Glomerular endothelial cell (primary cell): Measurements from ENCODE around the gene GJD3. TPM values are rescaled to one million over a fixed set of nuclear protein-coding genes. Genes with fewer than 3 reads are reported as not detected.

Experiments used
- DNase-seq: peaks from one replicate; pipeline ENCODE4 v3.0.0-alpha.2; 2011; ENCODE audit warnings: low read depth, low spot score; ENCODE audit errors: extremely low read depth
- total RNA-seq: library from RNA; depleted of rRNA; stranded (reverse); fragments of >200 nt; gene quantifications from 2 replicates; pipeline ENCODE4 v1.2.3, GENCODE V29; 2015

Gene GJD3
- total RNA-seq, 1 donor from 2014 or later = 3.6 TPM

- no peak for DNase-seq
Measured at GRCh38 chr17:40341808-40342503, 22.6 kb downstream of the GJD3 start.

DNA sequence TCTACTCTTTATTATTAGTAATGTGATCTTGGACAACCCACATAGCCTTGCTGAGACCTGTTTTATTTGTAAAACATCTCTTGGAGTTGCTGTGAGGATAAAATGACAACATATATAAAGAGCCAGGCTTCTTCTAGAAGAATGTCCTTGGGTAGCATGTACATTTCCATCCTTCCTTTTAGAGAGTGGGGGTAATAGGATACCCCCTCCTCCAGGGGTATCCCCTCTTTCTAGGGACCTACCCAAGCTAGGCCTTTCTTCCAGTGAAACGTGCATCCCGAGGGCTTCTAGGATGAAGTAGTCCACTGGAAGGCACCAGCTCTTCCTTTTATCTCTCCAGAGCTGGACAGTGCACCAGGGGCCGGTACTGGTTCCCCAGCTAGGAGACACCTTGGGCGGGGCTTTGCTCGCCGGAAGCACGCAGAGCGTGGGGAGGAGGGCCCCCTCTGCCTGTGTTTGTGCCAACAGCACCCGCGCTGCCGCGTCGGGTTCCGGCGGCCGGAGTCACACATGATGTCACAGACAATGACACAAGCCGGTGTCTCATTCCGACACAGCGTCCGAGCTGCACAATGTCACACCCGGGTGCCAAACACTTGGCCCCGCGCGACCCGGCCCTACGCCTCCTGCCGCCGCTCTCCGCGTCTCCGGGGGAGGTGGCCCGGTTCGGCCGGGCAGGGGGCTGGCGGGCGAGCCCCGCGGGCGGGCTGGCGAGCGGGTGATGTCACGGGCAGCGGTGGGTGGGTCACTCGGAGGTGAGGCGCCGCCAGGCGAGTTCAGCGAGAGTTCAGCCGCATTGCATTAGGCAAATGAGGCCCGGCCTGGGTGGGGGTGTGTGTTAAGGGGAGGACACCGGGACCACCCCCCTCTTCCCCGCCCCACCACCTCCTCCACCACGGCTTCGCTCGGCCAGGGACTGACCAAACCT, 23.4 kb downstream of the GJD3 start:
- DNase-seq = no peak

- no peak for DNase-seq
Measured at GRCh38 chr17:40340327-40340726, 24.2 kb downstream of the GJD3 start.

GRCh38 chr17:40338941-40339649, 25.4 kb downstream of the GJD3 start:
- DNase-seq = no peak

DNA sequence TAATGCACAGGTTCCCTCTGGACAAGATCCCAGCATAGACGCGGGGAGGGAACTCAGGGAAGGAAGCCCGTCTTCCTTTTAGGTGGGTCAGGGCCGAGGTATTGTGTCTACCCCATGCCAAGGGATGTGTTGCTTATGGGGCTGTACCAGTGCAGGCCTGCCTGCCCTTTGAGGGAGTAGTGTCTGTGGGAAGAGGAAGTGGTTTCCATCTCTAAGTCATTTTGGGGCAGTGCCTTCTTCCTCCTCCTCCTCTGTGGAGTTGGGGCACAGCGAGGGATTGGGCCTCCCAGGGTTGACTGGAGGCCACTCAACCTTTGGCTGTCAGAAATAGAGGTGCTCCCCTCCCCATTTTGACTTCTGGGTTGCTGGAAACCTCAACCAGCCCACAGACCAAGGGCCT, 26.5 kb downstream of the GJD3 start:
- no peak for DNase-seq

GRCh38 chr17:40337351-40337750, 27.2 kb downstream of the GJD3 start:
- no peak for DNase-seq

GRCh38 chr17:40335620-40336019, 28.9 kb downstream of the GJD3 start:
- DNase-seq = no peak

- DNase-seq = no peak
Measured at GRCh38 chr17:40333781-40334448, 30.6 kb downstream of the GJD3 start.

- DNase-seq = no peak
Measured at GRCh38 chr17:40331743-40332641, 32.5 kb downstream of the GJD3 start.

- no peak for DNase-seq
Measured at GRCh38 chr17:40330850-40331470, 33.6 kb downstream of the GJD3 start.

GRCh38 chr17:40329839-40330794, 34.4 kb downstream of the GJD3 start:
- no peak for DNase-seq

DNA sequence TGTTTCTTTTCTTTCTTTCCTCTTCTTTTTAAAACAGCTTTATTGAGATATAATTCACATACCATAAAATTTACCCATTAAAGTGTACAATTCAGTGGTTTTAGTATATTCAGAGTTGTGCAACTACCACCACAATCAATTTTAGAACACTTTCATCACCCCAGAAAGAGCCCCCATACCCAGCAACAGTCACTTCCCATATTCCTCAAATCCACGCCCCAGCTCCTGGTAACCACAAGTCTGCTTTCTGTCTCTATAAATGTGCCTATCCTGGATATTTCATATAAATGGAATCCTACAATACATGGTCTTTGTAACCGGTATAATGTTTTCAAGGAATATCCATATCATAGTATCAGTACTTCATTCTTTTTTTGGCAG, 36.2 kb downstream of the GJD3 start:
- no peak for DNase-seq

DNA sequence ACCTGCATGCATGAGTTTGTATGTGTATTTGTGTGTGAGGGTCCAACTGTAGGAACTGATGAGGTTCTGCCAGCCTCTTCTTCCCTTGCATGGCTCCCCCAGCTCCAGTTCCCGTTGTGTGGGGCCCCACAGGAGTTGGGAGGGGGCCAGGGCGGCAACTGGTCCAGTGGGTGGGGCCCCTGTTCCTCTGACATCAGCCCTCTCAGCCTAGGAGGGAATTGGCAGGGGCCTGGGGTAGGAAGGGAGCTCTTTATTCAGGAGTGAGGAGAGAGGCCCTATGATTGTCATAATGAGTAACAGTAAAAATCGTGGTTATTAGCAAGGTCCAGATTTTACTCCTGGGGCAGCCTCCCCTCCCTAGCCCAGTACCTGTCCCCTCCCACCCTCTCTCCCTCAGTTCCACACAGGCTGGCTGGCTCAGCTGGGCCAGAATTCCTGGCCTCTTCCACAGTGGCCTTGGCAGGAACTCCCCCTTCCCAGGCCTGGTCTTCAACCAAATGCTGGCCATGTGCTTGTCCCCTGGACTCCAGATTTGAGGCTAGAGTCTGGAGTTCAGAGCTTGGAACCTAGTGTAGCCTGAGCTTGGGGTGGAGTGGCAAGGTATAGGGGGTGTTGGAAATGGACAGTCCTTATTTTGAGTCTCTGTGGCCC, 36.7 kb downstream of the GJD3 start:
- no peak for DNase-seq

DNA sequence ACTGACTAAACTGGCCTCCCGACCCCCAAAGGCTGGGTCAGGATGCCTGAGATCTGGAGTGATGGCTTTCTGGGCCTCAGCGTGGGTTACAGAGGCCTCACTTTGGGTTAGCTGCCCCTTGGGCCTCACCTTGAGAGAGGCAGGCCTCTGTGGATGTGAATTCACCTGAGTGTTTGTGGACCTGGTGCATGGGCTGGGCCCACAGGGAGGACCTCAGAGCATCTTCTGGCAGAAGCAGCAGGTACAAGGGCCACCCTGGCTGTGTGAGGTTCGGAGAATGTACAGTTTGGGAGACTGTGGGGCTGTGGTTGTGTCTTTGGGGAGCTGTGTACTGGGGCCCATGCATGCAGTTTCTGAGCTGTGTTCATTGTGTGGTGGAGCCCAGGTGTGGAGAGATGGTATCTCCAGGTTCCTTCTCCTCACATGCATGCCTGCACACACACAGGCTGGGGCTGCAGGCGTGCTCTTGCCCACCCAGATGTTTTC, 37.2 kb downstream of the GJD3 start:
- DNase-seq = no peak

- DNase-seq = no peak
Measured at GRCh38 chr17:40326832-40327199, 37.7 kb downstream of the GJD3 start.

DNA sequence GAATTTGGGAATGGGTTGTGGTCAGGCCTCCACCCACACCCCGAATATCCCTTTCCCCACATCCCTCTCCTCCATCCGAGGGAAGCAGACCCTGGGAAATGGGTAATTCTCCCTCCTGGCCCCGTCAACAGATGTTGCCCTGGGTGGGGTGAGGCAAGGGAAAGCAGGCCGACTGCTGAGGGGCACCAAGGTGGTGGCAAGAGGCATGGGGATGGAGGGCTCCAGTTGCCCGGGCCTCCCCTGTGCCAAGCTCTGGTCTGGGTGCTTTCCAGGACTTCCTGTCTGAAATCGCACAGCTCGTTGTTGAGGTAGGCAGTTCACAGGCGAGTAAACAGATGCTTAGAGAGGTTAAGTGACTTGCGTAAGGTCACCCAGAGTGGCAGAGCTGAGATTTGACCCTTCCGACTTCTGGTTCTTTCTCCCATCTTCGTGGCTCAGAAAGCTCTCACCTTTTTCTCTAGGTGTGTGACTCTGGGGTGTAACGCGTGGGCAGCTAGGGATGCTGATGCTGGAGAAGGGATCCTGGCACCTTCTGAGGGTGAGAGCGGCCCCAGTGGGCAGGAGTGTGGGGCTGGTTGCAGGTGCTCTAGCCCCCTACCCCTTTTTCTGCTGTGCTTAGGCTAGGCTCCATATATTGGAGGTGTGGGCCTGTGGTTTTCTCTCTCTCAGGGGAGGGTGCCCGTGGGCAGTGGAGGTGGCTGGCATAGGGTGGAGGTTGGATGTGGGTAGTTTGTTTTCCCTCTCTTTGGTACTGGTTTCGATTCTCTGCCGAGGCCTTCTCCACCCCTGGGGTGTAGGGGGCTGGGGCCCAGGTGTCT, 38.3 kb downstream of the GJD3 start:
- no peak for DNase-seq
